HG02571 (cell line): ENCODE results near the gene ATP11A.

ENCODE experiments used
- ATAC-seq: cut with Tn5 transposase; IDR thresholded peaks from one replicate; pipeline ENCODE4 v1.9.1; 2021; ENCODE audit warnings: mild to moderate bottlenecking, moderate library complexity; ENCODE audit not compliant: unreplicated experiment

The ATP11A gene

GRCh38 chr13:112756967-112757758 lies 67.3 kb downstream of the ATP11A start:
- no peak for ATAC-seq

GRCh38 chr13:112757759-112758086 lies 67.9 kb downstream of the ATP11A start:
- ATAC-seq = no peak

GRCh38 chr13:112759053-112759452 lies 69.2 kb downstream of the ATP11A start:
- no peak for ATAC-seq

GRCh38 chr13:112759827-112760226 lies 70.0 kb downstream of the ATP11A start:
- no peak for ATAC-seq

GRCh38 chr13:112760435-112760834 lies 70.6 kb downstream of the ATP11A start:
- ATAC-seq = no peak

- no peak for ATAC-seq
Measured at GRCh38 chr13:112760931-112761330, 71.1 kb downstream of the ATP11A start.

GRCh38 chr13:112761701-112762689 lies 72.2 kb downstream of the ATP11A start:
- no peak for ATAC-seq

- ATAC-seq = no peak
Measured at GRCh38 chr13:112762690-112763080, 72.8 kb downstream of the ATP11A start.

- no peak for ATAC-seq
Measured at GRCh38 chr13:112764028-112764427, 74.2 kb downstream of the ATP11A start.

GRCh38 chr13:112764864-112765561 lies 75.2 kb downstream of the ATP11A start:
- no peak for ATAC-seq

- ATAC-seq = no peak
Measured at GRCh38 chr13:112765731-112766130, 75.9 kb downstream of the ATP11A start.

- no peak for ATAC-seq
Measured at GRCh38 chr13:112766336-112766735, 76.5 kb downstream of the ATP11A start.

GRCh38 chr13:112767506-112768471 lies 78.0 kb downstream of the ATP11A start:
- ATAC-seq = peak; percentile 69

- ATAC-seq = no peak
Measured at GRCh38 chr13:112768795-112769481, 79.1 kb downstream of the ATP11A start.

GRCh38 chr13:112769615-112770014 lies 79.8 kb downstream of the ATP11A start:
- ATAC-seq = no peak

GRCh38 chr13:112770504-112770903 lies 80.7 kb downstream of the ATP11A start:
- ATAC-seq = no peak

- ATAC-seq = no peak
Measured at GRCh38 chr13:112771139-112771876, 81.5 kb downstream of the ATP11A start.

GRCh38 chr13:112771877-112772538 lies 82.2 kb downstream of the ATP11A start:
- ATAC-seq = no peak
